ENCODE results near the gene CLNK.

Gene CLNK

GRCh38 chr4:10492464-10492863 lies 192.1 kb downstream of the CLNK start:
- DNase-seq: no peak

- no peak for DNase-seq
These were observed 193.2 kb downstream of the CLNK start for GRCh38 chr4:10491401-10491800.

- DNase-seq: no peak
These were observed 193.6 kb downstream of the CLNK start for GRCh38 chr4:10490996-10491395.

- no peak for DNase-seq
These were observed 201.7 kb downstream of the CLNK start for GRCh38 chr4:10482913-10483312.

GRCh38 chr4:10480616-10481015 lies 204.0 kb downstream of the CLNK start:
- DNase-seq: no peak

- DNase-seq: no peak
These were observed 205.9 kb downstream of the CLNK start for GRCh38 chr4:10478621-10479020.

- DNase-seq: no peak
These were observed 214.1 kb downstream of the CLNK start for GRCh38 chr4:10470505-10470904.

GRCh38 chr4:10466161-10466560 lies 218.4 kb downstream of the CLNK start:
- no peak for DNase-seq

GRCh38 chr4:10462876-10463275 lies 221.7 kb downstream of the CLNK start:
- DNase-seq: no peak

GRCh38 chr4:10461850-10462400 lies 222.6 kb downstream of the CLNK start:
- no peak for DNase-seq

- peak; percentile 79 for DNase-seq
These were observed 223.3 kb downstream of the CLNK start for GRCh38 chr4:10461091-10461849.

- peak; percentile 66 for DNase-seq
These were observed 224.1 kb downstream of the CLNK start for GRCh38 chr4:10460313-10461047.

GRCh38 chr4:10459305-10459704 lies 225.3 kb downstream of the CLNK start:
- DNase-seq: no peak

- DNase-seq: no peak
These were observed 226.4 kb downstream of the CLNK start for GRCh38 chr4:10458177-10458576.

GRCh38 chr4:10457255-10457801 lies 227.2 kb downstream of the CLNK start, which contains the start of gene ZNF518B:
Gene ZNF518B (minus strand): TSS chr4:10457426. CDS start chr4:10446328, 11,098 bp downstream.
- DNase-seq: peak; percentile 85

GRCh38 chr4:10456595-10457254 lies 227.8 kb downstream of the CLNK start:
- peak; percentile 72 for DNase-seq

GRCh38 chr4:10456260-10456594 lies 228.3 kb downstream of the CLNK start:
- no peak for DNase-seq

- DNase-seq: no peak
These were observed 229.4 kb downstream of the CLNK start for GRCh38 chr4:10455133-10455532.

- DNase-seq: no peak
These were observed 229.8 kb downstream of the CLNK start for GRCh38 chr4:10454726-10455125.

- DNase-seq: no peak
These were observed 230.4 kb downstream of the CLNK start for GRCh38 chr4:10454121-10454520.

- no peak for DNase-seq
These were observed 235.6 kb downstream of the CLNK start for GRCh38 chr4:10448991-10449390.

GRCh38 chr4:10442976-10443375 lies 241.6 kb downstream of the CLNK start:
- no peak for DNase-seq

- no peak for DNase-seq
These were observed 243.1 kb downstream of the CLNK start for GRCh38 chr4:10441512-10441911.
